Measurements from ENCODE around the gene ISCA2.
"Not testable (repeated sequence)": the region's sequence is repeated elsewhere in the genome, so short reads cannot be mapped to it uniquely, and the experiment has no call there.

ISCA2 gene

GRCh38 chr14:74493343-74494261, at the start of gene ISCA2:
Gene ISCA2, plus strand, starts transcription at chr14:74493765. Its CDS starts 10 bp downstream, at chr14:74493775.
- peak; percentile 99 to 100 for DNase-seq (ENCODE audit: low read depth in 2 of 2)

GRCh38 chr14:74444866-74445265, 48.7 kb upstream of the ISCA2 start:
- no peak for DNase-seq (ENCODE audit: low read depth in 2 of 2)

GRCh38 chr14:74454397-74454796, 39.2 kb upstream of the ISCA2 start:
- DNase-seq (ENCODE audit: low read depth in 2 of 2) = not testable (repeated sequence)

- no peak for DNase-seq (ENCODE audit: low read depth in 2 of 2)
These were observed 36.6 kb upstream of the ISCA2 start for GRCh38 chr14:74456684-74457564.

GRCh38 chr14:74457565-74457895, 36.0 kb upstream of the ISCA2 start:
- DNase-seq (ENCODE audit: low read depth in 2 of 2) = no peak

GRCh38 chr14:74459289-74459946, 34.1 kb upstream of the ISCA2 start:
- peak in 1 of 2 experiments; percentile 17 for DNase-seq (ENCODE audit: low read depth in 2 of 2)

- DNase-seq (ENCODE audit: low read depth in 2 of 2) = no peak
These were observed 33.6 kb upstream of the ISCA2 start for GRCh38 chr14:74459976-74460375.

- DNase-seq (ENCODE audit: low read depth in 2 of 2) = no peak
These were observed 30.6 kb upstream of the ISCA2 start for GRCh38 chr14:74462993-74463392.

GRCh38 chr14:74463697-74464096, 29.9 kb upstream of the ISCA2 start:
- no peak for DNase-seq (ENCODE audit: low read depth in 2 of 2)

GRCh38 chr14:74464785-74465184, 28.8 kb upstream of the ISCA2 start:
- no peak for DNase-seq (ENCODE audit: low read depth in 2 of 2)

- no peak for DNase-seq (ENCODE audit: low read depth in 2 of 2)
These were observed 28.2 kb upstream of the ISCA2 start for GRCh38 chr14:74465335-74465734.

- DNase-seq (ENCODE audit: low read depth in 2 of 2) = no peak
These were observed 25.1 kb upstream of the ISCA2 start for GRCh38 chr14:74468513-74468912.

GRCh38 chr14:74469548-74470518, 23.7 kb upstream of the ISCA2 start:
- no peak for DNase-seq (ENCODE audit: low read depth in 2 of 2)

- DNase-seq (ENCODE audit: low read depth in 2 of 2) = no peak
These were observed 21.0 kb upstream of the ISCA2 start for GRCh38 chr14:74472601-74473000.

GRCh38 chr14:74474376-74474775, 19.2 kb upstream of the ISCA2 start:
- no peak for DNase-seq (ENCODE audit: low read depth in 2 of 2)

GRCh38 chr14:74475678-74476077, 17.9 kb upstream of the ISCA2 start:
- DNase-seq (ENCODE audit: low read depth in 2 of 2) = no peak

GRCh38 chr14:74476107-74476506, 17.5 kb upstream of the ISCA2 start:
- DNase-seq (ENCODE audit: low read depth in 2 of 2) = no peak

- no peak for DNase-seq (ENCODE audit: low read depth in 2 of 2)
These were observed 17.0 kb upstream of the ISCA2 start for GRCh38 chr14:74476607-74477006.

GRCh38 chr14:74478996-74479635, 14.4 kb upstream of the ISCA2 start:
- no peak for DNase-seq (ENCODE audit: low read depth in 2 of 2)

GRCh38 chr14:74480046-74480445, 13.5 kb upstream of the ISCA2 start:
- DNase-seq (ENCODE audit: low read depth in 2 of 2) = no peak
